Esophagus muscularis mucosa (tissue), 4 donors: Measurements from ENCODE around the gene VSIG8. TPM values are rescaled to one million over a fixed set of nuclear protein-coding genes. Genes with fewer than 3 reads are reported as not detected.

Source experiments
- DNase-seq: peaks from one replicate; pipeline ENCODE4 v3.0.0-alpha.2; 2017; ENCODE audit errors: extremely low spot score
- H3K27ac ChIP-seq, 4 donors: fragments of 200-600 bp; sonication (generic); replicated peaks in 1 of 4; 1 replicate in 3 of 4; 2 replicates in 1 of 4; pipeline ENCODE4 v1.5.1; 2016 to 2019; ENCODE audit warnings: mild to moderate bottlenecking in 1 of 4
- H3K27me3 ChIP-seq, 4 donors: fragments of 200-600 bp; sonication (generic); one replicate each; pipeline versions ENCODE4 v1.5.1 to v1.6.0; 2016 to 2019
- H3K36me3 ChIP-seq, 4 donors: fragments of 200-600 bp; sonication (generic); one replicate each; pipeline ENCODE4 v1.5.1; 2016 to 2019
- H3K4me1 ChIP-seq, 4 donors: fragments of 200-600 bp; sonication (generic); one replicate each; pipeline ENCODE4 v1.5.1; 2016 to 2019
- H3K4me3 ChIP-seq, 4 donors: fragments of 200-600 bp; sonication (generic); 1 replicate in 2 of 4; 2 replicates in 2 of 4; pipeline ENCODE4 v1.5.1; 2016 to 2019; ENCODE audit warnings: mild to moderate bottlenecking in 4 of 4, moderate library complexity in 1 of 4
- H3K9me3 ChIP-seq, 4 donors: fragments of 200-600 bp; sonication (generic); 1 replicate in 3 of 4; 2 replicates in 1 of 4; pipeline ENCODE4 v1.5.1; 2016 to 2019
- EP300 ChIP-seq: sonication (generic); formaldehyde crosslinking; IDR thresholded peaks from one replicate; pipeline ENCODE4 v1.6.1; 2017; ENCODE audit warnings: antibody characterized with exemption
- POLR2A ChIP-seq: fragments of 450-650 bp; IDR thresholded peaks from one replicate; pipeline ENCODE4 v1.6.1; 2017; ENCODE audit warnings: antibody characterized with exemption, moderate library complexity, mild to moderate bottlenecking, low read depth
- POLR2AphosphoS5 ChIP-seq, 2 donors: sonication (generic); formaldehyde crosslinking; IDR thresholded peaks; one replicate each; pipeline ENCODE4 v1.6.1; 2017; ENCODE audit warnings: antibody characterized with exemption in 2 of 2
- WGBS: methylation state at CpG from one replicate; pipeline ENCODE4 v1.1.5; 2018; 5-methylcytosine and 5-hydroxymethylcytosine counted together
- intact Hi-C: fragments of 100-400 bp; cut with DNase I; formaldehyde crosslinking; loops from one replicate; pipeline ENCODE4 v1.15.1; 2023
- total RNA-seq, 4 donors: library from RNA; depleted of rRNA; stranded (reverse); fragments of >200 nt; gene quantifications; one replicate each; pipeline versions ENCODE4 v1.1.0 to v1.2.1, GENCODE V29; 2016
- TF ChIP-seq, protein P1 (sequence below), 3 experiments: fragments of 200-600 bp in 2 of 3; fragments of 450-650 bp in 1 of 3; sonication (generic) in 2 of 3; IDR thresholded peaks; one replicate each; pipeline ENCODE4 v1.5.1; 2017 to 2019; ENCODE audit warnings: antibody characterized with exemption in 3 of 3, mild to moderate bottlenecking in 2 of 3, moderate library complexity in 1 of 3

Gene VSIG8
- total RNA-seq, 4 donors from 2014 or later, result not detected

DNA sequence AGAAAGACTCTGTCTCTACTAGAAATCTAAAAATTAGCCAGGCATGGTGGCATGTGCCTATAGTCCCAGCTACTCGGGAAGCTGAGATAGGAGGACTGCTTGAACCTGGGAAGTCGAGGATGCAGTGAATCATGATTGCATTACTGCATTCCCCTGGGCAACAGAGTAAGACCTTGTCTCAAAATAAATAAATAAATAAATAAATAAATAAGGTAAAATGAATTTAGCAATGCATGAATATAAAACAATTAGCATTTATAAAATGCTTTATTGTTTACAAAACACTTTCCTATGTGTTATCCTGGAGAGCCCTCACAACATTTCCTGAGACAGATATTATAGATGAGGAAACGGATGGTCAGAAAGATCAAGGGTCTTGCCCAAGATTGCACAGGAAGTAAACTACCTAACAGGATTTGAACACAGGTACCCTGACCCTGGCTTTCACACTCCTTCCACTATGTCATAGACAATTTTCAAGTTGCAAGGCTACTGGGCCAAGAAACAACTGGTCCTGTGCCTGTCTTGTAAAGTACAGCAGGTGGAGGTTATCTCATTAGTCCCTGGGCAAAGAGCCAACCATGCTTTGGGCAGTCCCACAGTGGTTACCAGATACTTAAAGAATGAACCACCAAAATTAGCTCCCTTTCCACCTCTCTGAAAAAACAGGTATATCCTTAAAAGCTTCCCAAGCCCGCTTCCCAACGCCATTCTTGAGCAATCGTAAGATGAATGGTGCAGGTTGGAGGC lies 15.4 kb upstream of the VSIG8 start:
- WGBS, result 90% methylated on average over 6 of the region's 6 CpGs
- intact Hi-C loops, result no loop called here

DNA sequence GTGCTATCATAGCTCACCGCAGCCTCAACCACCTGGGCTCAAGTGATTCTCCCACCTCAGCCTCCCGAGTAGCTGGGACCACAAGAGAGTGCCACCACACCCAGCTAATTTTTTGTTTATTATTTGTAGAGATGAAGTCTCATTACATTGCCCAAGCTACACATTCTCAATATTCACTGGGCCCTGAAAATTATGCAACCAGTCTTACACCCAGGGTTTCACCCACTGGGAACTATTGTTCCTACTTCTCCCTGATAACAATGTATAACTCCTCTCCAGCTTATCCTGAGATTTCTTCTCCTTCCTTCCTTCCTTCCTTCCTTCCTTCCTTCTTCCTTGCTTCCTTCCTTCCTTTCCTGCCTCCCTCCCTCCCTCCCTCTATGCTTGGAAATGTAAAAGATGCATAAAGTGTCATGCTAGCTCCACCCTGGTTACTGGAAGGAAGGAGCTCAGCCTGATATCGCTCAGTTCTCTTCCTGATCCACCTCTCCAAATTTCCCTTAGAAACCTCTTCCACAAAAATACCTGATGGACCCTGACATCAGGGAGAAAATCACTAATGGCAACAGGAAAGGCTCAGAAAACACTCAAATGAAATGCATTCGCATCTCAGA lies 11.2 kb upstream of the VSIG8 start:
- H3K27ac ChIP-seq, result no peak overlapping the region
- no peak for TF ChIP-seq POLR2AphosphoS5 (IDR thresholded peaks at IDR 0.05)
- no peak overlapping the region for H3K4me3 ChIP-seq
- H3K9me3 ChIP-seq, result no peaks in the 10 kb centered on the region
- H3K27me3 ChIP-seq, result peaks cover 0 to 44% (median 0%) of the 10 kb centered on the region in 4 donors
- intact Hi-C loops, result no loop called here
- 91% methylated on average over 4 of the region's 4 CpGs for WGBS
- peaks cover 0 to 6% (median 3%) of the 10 kb centered on the region in 4 donors for H3K4me1 ChIP-seq
- no peaks in the 10 kb centered on the region for H3K36me3 ChIP-seq
- DNase-seq, result no peak

More for the DNA sequence above, 15.4 kb upstream of the VSIG8 start:
- Histone ChIP-seq H3K36me3 (no peaks in the 10 kb centered on the region), H3K4me3 (no peak overlapping the region), H3K4me1 (peaks cover 3 to 12% (median 6%) of the 10 kb centered on the region in 4 donors), H3K9me3 (no peaks in the 10 kb centered on the region), H3K27ac (no peak overlapping the region), H3K27me3 (peaks cover 0 to 24% (median 0%) of the 10 kb centered on the region in 4 donors)
- no peak for DNase-seq
- TF ChIP-seq POLR2A, result no peak
- TF ChIP-seq, protein P1, sequence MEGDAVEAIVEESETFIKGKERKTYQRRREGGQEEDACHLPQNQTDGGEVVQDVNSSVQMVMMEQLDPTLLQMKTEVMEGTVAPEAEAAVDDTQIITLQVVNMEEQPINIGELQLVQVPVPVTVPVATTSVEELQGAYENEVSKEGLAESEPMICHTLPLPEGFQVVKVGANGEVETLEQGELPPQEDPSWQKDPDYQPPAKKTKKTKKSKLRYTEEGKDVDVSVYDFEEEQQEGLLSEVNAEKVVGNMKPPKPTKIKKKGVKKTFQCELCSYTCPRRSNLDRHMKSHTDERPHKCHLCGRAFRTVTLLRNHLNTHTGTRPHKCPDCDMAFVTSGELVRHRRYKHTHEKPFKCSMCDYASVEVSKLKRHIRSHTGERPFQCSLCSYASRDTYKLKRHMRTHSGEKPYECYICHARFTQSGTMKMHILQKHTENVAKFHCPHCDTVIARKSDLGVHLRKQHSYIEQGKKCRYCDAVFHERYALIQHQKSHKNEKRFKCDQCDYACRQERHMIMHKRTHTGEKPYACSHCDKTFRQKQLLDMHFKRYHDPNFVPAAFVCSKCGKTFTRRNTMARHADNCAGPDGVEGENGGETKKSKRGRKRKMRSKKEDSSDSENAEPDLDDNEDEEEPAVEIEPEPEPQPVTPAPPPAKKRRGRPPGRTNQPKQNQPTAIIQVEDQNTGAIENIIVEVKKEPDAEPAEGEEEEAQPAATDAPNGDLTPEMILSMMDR (IDR thresholded peaks at IDR 0.05), result no peak
- no peak for TF ChIP-seq POLR2AphosphoS5 (IDR thresholded peaks at IDR 0.05)
- no peak for TF ChIP-seq EP300

DNA sequence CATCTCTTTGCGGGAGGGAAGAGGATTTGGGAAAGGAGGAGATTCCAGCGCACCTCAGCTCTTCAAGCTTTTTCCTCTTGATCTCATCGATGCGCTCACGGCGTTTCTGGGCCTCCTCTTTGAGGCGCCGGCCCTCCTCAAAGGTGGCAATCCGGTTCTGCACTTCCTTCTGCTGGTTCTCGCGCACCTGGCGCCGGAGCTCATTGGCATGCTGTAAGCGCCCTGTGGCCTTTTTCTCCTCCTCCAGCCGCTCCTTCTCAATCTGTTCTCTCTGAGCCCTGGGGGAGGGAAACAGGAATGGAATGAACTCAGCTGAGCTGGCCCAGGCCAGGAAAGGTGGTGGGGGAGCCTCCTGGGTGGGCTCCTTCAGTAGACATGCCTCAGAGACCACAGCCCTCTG lies 10.4 kb upstream of the VSIG8 start:
- Histone ChIP-seq H3K27ac (no peak overlapping the region), H3K4me3 (no peak overlapping the region), H3K27me3 (peaks cover 0 to 44% (median 0%) of the 10 kb centered on the region in 4 donors), H3K4me1 (peaks cover 6 to 14% (median 10%) of the 10 kb centered on the region in 4 donors), H3K36me3 (no peaks in the 10 kb centered on the region), H3K9me3 (no peaks in the 10 kb centered on the region)
- no peak for DNase-seq
- WGBS, result 87% methylated on average over 15 of the region's 15 CpGs
- TF ChIP-seq EP300, result no peak
- TF ChIP-seq POLR2AphosphoS5 (IDR thresholded peaks at IDR 0.05), result no peak
- no peak for TF ChIP-seq POLR2A
- TF ChIP-seq, protein P1 (IDR thresholded peaks at IDR 0.05), result no peak
- intact Hi-C loops, result no loop called here

DNA sequence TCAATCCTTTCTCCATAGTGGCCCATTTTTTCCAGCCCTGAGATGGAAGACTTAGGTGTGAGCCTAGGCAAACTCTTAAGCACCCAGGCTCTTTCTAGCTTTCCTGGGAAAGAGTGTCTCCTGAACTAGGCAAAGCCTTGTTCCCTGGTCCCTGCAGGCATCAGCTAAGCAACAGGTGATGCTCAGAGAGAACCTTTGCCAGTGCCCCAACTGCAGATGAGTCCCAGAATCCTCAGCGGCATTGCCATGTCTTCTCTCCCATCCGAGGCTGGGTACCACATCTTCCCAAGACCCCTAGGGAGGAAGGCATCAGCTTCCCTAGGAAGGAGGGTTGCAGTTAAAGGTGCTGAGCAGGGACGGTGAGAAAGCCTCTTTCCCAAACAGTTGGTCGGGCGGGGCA lies 8.2 kb upstream of the VSIG8 start:
- no peak overlapping the region for H3K27ac ChIP-seq
- WGBS, result 85% methylated on average over 5 of the region's 5 CpGs
- no peaks in the 10 kb centered on the region for H3K36me3 ChIP-seq
- H3K27me3 ChIP-seq, result peaks cover 0 to 35% (median 0%) of the 10 kb centered on the region in 4 donors
- intact Hi-C loops, result no loop called here
- TF ChIP-seq EP300, result no peak
- no peak for TF ChIP-seq POLR2A
- TF ChIP-seq POLR2AphosphoS5 (IDR thresholded peaks at IDR 0.05), result no peak
- TF ChIP-seq, protein P1 (IDR thresholded peaks at IDR 0.05), result no peak
- H3K9me3 ChIP-seq, result no peaks in the 10 kb centered on the region
- H3K4me3 ChIP-seq, result no peak overlapping the region
- no peak for DNase-seq
- H3K4me1 ChIP-seq, result peaks cover 15 to 21% (median 19%) of the 10 kb centered on the region in 4 donors

DNA sequence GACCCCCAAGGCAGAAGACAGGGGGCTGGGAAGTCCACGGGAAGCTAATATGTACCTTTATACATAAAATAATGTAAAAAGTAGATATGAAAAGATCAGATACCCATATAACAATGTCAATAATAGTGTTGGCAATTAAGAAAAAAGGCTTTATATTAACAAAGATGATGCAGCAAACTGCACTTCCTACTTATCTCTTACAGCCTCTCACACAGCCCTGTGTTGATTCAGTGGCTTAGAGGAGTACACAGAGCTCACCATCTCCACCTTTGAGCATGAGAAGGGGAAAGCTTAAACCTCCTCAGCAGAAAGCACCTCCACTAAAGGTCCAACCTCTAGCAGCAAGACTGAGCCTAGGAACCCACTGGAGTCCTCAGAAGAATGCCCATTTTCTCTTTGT lies 7.2 kb upstream of the VSIG8 start:
- 53% methylated on average over 1 of the region's 1 CpG for WGBS

More for the DNA sequence above, 7.2 kb upstream of the VSIG8 start:
- peaks cover 15 to 21% (median 19%) of the 10 kb centered on the region in 4 donors for H3K4me1 ChIP-seq
- H3K27ac ChIP-seq, result no peak overlapping the region
- H3K27me3 ChIP-seq, result peaks cover 0 to 28% (median 0%) of the 10 kb centered on the region in 4 donors
- no peaks in the 10 kb centered on the region for H3K36me3 ChIP-seq
- no peak for DNase-seq
- TF ChIP-seq POLR2AphosphoS5 (IDR thresholded peaks at IDR 0.05), result no peak
- TF ChIP-seq, protein P1 (IDR thresholded peaks at IDR 0.05), result no peak
- TF ChIP-seq POLR2A, result no peak
- TF ChIP-seq EP300, result no peak
- H3K9me3 ChIP-seq, result no peaks in the 10 kb centered on the region
- intact Hi-C loops, result no loop called here
- no peak overlapping the region for H3K4me3 ChIP-seq
